ENCODE measurements around the gene FEM1C.

FEM1C gene

DNA sequence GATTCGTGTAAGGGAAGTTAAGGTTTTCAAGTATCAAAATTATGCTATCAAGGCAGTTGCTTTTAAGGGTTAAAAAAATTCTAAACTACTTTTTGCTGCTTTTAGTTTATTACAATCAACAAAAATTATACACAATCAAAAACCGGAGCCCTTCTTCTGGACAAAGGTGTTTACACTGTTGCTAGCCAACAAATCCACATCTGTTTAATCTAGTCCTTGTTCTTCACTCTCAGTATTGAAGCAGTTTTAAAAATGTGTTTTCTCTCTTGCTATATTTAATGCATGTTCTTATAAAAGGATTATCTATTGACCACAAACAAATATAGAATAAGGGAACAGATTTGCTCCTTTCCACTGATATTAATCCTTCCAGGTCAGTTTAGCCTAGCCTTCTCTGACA lies 2.5 kb downstream of the FEM1C start:
- 0 out of 2 replicates have a peak, but pooled peaks cover 8% of the 10 kb centered on the region for H3K9me3 ChIP-seq (ENCODE audit: insufficient read depth, low read length)
- H3K27me3 ChIP-seq (ENCODE audit: low read depth, low read length), result no peaks in the 10 kb centered on the region
- peaks cover 57% of the 10 kb centered on the region for H3K36me3 ChIP-seq (replicated peaks; ENCODE audit: low read depth, low read length)
- H3K9ac ChIP-seq (ENCODE audit: low read length), result peak overlapping the region; percentile 48
- peaks cover 65% of the 10 kb centered on the region for H4K20me1 ChIP-seq (ENCODE audit: insufficient read depth, low read length)
- H3K79me2 ChIP-seq (ENCODE audit: low read length), result peaks cover 74% of the 10 kb centered on the region
- H3K4me3 ChIP-seq (ENCODE audit: low read length), result peak overlapping the region; percentile 94
- peak overlapping the region; percentile 99 for H3K4me2 ChIP-seq (ENCODE audit: low read length)
- no peak for TF ChIP-seq EZH2phosphoT487 (IDR thresholded peaks at IDR 0.05; ENCODE audit: low read depth)
- TF ChIP-seq, protein P1, sequence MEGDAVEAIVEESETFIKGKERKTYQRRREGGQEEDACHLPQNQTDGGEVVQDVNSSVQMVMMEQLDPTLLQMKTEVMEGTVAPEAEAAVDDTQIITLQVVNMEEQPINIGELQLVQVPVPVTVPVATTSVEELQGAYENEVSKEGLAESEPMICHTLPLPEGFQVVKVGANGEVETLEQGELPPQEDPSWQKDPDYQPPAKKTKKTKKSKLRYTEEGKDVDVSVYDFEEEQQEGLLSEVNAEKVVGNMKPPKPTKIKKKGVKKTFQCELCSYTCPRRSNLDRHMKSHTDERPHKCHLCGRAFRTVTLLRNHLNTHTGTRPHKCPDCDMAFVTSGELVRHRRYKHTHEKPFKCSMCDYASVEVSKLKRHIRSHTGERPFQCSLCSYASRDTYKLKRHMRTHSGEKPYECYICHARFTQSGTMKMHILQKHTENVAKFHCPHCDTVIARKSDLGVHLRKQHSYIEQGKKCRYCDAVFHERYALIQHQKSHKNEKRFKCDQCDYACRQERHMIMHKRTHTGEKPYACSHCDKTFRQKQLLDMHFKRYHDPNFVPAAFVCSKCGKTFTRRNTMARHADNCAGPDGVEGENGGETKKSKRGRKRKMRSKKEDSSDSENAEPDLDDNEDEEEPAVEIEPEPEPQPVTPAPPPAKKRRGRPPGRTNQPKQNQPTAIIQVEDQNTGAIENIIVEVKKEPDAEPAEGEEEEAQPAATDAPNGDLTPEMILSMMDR (IDR thresholded peaks at IDR 0.05; ENCODE audit: low read depth, low read length), result no peak
- H3K27ac ChIP-seq (ENCODE audit: low read length), result no peak overlapping the region
- H2AFZ ChIP-seq (ENCODE audit: low read depth, low read length), result no peak overlapping the region
- peaks cover 34% of the 10 kb centered on the region for H3K4me1 ChIP-seq (ENCODE audit: low read length)

DNA sequence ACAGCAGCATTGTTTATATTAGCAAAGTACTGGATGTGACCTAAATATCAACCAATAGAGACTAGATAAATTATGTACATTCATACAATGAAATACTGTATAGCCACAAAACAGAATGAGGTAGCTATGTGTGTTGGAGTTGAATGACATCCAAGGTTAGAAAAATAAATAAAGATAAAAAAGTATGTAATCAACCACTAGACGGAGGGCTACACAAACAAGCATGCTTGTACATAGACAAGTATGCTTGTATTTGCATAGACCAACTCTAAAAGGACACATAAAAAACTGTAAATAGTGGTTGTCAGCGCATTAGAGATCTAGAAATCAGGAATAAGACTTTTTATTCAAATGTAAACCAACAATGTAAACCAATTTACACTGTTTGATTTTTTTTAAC lies 3.0 kb downstream of the FEM1C start:
- no peaks in the 10 kb centered on the region for H3K27me3 ChIP-seq (ENCODE audit: low read depth, low read length)
- TF ChIP-seq EZH2phosphoT487 (IDR thresholded peaks at IDR 0.05; ENCODE audit: low read depth), result no peak
- TF ChIP-seq, protein P1 (IDR thresholded peaks at IDR 0.05; ENCODE audit: low read depth, low read length), result no peak
- H3K27ac ChIP-seq (ENCODE audit: low read length), result no peak overlapping the region
- H4K20me1 ChIP-seq (ENCODE audit: insufficient read depth, low read length), result peaks cover 70% of the 10 kb centered on the region
- H3K4me1 ChIP-seq (ENCODE audit: low read length), result peaks cover 34% of the 10 kb centered on the region
- H3K79me2 ChIP-seq (ENCODE audit: low read length), result peaks cover 79% of the 10 kb centered on the region
- peak overlapping the region; percentile 94 for H3K4me3 ChIP-seq (ENCODE audit: low read length)
- peak overlapping the region; percentile 99 for H3K4me2 ChIP-seq (ENCODE audit: low read length)
- no peak overlapping the region for H3K9ac ChIP-seq (ENCODE audit: low read length)
- H3K36me3 ChIP-seq (replicated peaks; ENCODE audit: low read depth, low read length), result peaks cover 61% of the 10 kb centered on the region
- 0 out of 2 replicates have a peak, but pooled peaks cover 8% of the 10 kb centered on the region for H3K9me3 ChIP-seq (ENCODE audit: insufficient read depth, low read length)
- H2AFZ ChIP-seq (ENCODE audit: low read depth, low read length), result no peak overlapping the region

DNA sequence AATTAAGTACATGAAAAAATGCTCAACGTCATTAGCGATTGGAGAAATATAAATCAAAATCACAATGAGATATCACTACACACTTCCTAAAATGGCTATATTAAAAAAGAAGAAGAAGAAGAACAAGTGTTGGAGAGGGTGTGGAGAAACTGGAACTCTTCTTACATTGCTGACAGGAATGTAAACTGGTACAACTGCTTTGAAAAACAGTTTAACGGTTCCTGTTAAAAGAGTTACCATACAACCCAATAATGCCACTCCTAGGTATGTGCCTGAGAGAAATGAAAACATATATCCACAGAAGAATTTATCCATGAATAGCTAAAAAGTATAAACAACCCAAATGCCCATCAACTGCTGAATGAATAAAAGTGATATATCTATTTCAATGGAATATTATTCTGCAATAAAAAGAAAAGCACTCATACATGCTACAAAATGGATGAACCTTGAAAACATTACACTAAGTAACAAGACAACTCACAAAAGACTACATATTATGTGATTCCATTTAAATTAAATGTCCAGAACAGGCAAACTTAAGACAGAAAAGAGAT lies 9.0 kb downstream of the FEM1C start:
- peaks cover 100% of the 10 kb centered on the region for H3K79me2 ChIP-seq (ENCODE audit: low read length)
- peaks cover 55% of the 10 kb centered on the region for H3K36me3 ChIP-seq (replicated peaks; ENCODE audit: low read depth, low read length)
- no peak overlapping the region for H3K4me2 ChIP-seq (ENCODE audit: low read length)
- TF ChIP-seq, protein P1 (IDR thresholded peaks at IDR 0.05; ENCODE audit: low read depth, low read length), result no peak
- TF ChIP-seq EZH2phosphoT487 (IDR thresholded peaks at IDR 0.05; ENCODE audit: low read depth), result no peak
- no peak overlapping the region for H3K9ac ChIP-seq (ENCODE audit: low read length)
- H3K27me3 ChIP-seq (ENCODE audit: low read depth, low read length), result no peaks in the 10 kb centered on the region
- H3K27ac ChIP-seq (ENCODE audit: low read length), result no peak overlapping the region
- H3K4me1 ChIP-seq (ENCODE audit: low read length), result peaks cover 3% of the 10 kb centered on the region; the same call in 1 of the 2 replicates
- no peak overlapping the region for H3K4me3 ChIP-seq (ENCODE audit: low read length)
- no peaks in the 10 kb centered on the region for H3K9me3 ChIP-seq (ENCODE audit: insufficient read depth, low read length)
- H4K20me1 ChIP-seq (ENCODE audit: insufficient read depth, low read length), result peaks cover 90% of the 10 kb centered on the region
- no peak overlapping the region for H2AFZ ChIP-seq (ENCODE audit: low read depth, low read length)

DNA sequence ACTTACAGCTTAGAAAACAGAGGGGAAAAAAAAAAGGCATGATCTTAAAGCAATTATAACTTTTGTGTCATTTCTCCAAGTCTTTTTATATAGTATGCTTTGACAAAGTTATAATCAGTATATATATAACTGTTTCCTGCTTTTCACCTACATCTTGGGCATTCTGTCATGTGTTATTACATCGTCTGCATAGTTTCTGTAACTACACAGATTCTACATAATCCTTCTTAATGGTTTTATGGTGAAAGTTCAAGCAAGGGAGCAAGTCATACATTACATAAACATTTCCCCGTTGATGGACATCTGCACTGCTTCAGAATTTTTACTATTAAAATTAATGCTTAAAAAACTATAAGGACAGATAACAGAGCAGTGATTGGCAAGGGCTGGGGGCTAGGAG lies 12.1 kb downstream of the FEM1C start:
- H3K4me3 ChIP-seq (ENCODE audit: low read length), result no peak overlapping the region
- 0 out of 2 replicates have a peak, but pooled peaks cover 2% of the 10 kb centered on the region for H3K4me1 ChIP-seq (ENCODE audit: low read length)
- TF ChIP-seq, protein P1 (IDR thresholded peaks at IDR 0.05; ENCODE audit: low read depth, low read length), result no peak
- TF ChIP-seq EZH2phosphoT487 (IDR thresholded peaks at IDR 0.05; ENCODE audit: low read depth), result no peak
- H3K27ac ChIP-seq (ENCODE audit: low read length), result no peak overlapping the region
- no peaks in the 10 kb centered on the region for H3K9me3 ChIP-seq (ENCODE audit: insufficient read depth, low read length)
- no peaks in the 10 kb centered on the region for H3K27me3 ChIP-seq (ENCODE audit: low read depth, low read length)
- no peak overlapping the region for H3K9ac ChIP-seq (ENCODE audit: low read length)
- peaks cover 38% of the 10 kb centered on the region for H3K36me3 ChIP-seq (replicated peaks; ENCODE audit: low read depth, low read length)
- no peak overlapping the region for H2AFZ ChIP-seq (ENCODE audit: low read depth, low read length)
- H4K20me1 ChIP-seq (ENCODE audit: insufficient read depth, low read length), result peaks cover 74% of the 10 kb centered on the region
- no peak overlapping the region for H3K4me2 ChIP-seq (ENCODE audit: low read length)
- H3K79me2 ChIP-seq (ENCODE audit: low read length), result peaks cover 100% of the 10 kb centered on the region

All from OCI-LY3 (cell line).